HG03097 (cell line): ENCODE data around the gene CREB3L1.

Source experiments
- ATAC-seq: cut with Tn5 transposase; IDR thresholded peaks from one replicate; pipeline ENCODE4 v1.9.1; 2021; ENCODE audit not compliant: unreplicated experiment, low FRiP score

CREB3L1 gene

GRCh38 chr11:46277622-46278386 is at the start of gene CREB3L1:
CREB3L1 (plus strand) TSS chr11:46277662; CDS start chr11:46278112, 450 bp downstream.
- no peak for ATAC-seq

DNA sequence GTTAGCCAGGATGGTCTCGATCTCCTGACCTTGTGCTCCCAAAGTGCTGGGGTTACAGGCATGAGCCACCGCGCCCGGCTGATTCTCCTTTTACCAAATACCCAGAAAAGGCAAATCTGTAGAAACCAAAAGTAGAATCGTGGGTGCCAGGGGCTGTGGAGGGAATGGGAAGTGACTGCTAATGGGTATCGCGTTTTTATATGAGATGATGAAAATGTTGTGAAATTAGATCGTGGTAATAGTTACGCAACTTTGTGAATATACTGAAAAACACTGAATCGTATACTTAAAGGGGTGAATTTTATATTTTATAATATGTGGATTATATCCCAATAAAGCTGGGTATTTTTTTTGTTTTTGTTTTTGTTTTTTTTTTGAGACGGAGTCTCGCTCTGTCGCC is 48.2 kb upstream of the CREB3L1 start:
- ATAC-seq: no peak

DNA sequence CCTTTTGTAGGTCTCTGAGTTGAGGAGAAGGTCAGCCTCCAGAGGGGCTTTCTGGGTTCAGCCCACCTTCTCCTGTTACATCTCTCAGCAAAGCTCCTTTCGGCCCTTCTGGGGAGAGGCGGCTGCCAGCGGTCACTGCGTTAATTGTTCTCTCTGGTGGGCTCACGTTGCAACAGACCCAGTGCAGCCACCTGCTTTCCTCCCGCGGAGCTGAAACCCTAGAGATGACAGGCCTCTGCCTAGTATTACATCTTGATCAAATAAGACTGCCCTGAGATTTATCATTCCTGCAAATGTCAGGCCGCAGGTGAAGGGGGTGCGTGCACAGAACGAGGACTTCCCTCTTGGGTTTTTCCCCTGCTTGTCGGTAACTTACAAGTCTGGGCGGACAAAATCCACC is 43.2 kb upstream of the CREB3L1 start:
- no peak for ATAC-seq

DNA sequence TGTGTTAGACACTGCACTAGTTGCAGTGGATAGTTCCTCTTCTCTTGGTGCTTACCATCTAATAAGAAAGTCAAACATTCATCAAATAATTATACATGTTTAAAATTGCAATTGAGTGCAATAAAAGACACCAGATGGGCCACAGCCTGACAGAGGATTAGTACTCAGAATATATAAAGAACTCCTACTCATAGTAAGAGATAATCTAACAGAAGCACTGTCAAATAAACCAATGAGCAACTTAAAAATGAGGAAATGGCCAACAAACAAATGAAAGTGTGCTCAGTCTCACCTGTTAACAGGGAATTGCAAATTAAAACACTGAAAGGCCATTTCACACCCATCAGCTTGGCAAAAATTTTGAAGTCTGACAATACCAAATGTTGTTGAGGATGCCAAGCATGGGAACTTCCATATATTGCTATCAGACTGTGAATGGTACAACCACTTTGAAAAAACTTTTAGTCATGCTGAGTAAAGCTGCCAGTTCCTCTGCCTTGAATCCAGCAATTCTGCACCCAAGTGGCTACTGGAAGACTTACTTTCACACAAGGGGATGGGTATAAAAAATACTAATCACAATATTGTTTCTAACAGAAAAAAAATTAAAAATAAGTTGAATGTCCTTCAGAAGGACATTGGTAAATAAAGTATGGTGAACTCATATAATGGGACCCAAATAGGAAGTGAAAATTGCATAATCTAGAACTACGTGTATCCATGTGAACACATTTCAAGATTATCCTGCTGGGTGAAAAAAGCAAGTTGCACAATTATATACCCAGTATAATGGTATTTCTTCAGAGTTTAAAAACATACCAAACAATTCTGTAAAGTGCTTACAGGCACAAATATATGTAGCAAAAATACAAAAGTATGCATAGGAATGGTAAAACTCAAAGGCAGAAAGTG is 41.4 kb upstream of the CREB3L1 start:
- ATAC-seq: no peak

DNA sequence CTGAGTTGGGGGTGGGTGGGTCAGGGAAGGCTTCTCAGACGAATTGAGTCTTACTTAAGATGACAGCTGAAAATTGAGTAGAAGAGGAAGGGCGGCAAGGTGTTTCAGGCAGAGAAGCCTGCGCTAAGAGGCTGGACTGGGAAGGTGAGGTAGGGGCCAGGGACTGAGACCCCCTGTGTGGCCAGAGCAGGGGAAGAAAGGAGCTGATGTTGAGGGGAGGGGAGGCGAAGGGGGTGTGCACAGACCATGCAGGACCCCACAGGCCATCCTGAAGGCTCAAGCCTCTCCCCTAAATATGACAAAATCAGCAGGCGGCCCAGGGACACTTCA is 40.6 kb upstream of the CREB3L1 start:
- ATAC-seq: no peak

- no peak for ATAC-seq
Observed at GRCh38 chr11:46237248-46238077, 40.0 kb upstream of the CREB3L1 start.

- ATAC-seq: no peak
Observed at GRCh38 chr11:46238078-46238966, 39.1 kb upstream of the CREB3L1 start.

DNA sequence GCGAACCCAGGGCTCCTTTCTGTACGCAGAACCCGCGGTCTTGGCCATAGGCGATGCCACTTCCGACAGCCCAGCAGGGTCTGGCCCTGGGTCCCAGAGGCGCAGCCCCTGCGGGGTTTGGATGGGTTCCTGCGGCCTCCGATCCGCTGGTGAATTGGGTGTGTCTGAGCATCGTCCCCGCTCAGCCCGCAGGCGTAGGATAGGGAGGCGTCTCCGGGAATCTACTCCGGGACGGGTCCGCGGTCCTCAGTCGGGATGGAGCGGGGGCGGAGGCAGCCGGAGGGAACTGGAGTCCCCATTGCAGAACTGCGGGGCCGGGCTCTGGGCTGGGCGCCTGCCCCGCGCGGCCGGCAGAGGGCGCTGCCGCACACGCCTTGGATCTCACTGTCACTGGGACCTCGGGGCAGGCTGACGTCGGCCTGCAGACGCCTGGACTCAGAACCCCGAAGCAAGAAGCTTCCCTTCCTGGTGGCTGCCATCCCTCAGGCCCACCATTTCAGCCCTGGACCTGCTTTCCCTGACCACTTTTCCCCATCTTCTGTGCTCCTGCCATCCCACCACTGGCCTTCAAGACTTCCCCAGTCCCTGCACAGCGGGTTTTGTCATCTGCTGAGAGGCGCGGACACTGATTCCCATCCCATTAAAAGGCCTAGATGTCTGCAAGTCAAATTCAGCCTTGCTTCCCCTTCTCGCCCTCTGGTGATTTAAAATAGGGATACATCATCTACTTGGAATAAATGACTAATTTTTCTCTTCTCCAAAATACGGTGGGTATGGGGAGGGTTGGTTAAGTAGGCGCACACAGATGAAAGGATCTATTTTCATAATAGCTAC is 38.3 kb upstream of the CREB3L1 start:
- peak; percentile 63 for ATAC-seq

DNA sequence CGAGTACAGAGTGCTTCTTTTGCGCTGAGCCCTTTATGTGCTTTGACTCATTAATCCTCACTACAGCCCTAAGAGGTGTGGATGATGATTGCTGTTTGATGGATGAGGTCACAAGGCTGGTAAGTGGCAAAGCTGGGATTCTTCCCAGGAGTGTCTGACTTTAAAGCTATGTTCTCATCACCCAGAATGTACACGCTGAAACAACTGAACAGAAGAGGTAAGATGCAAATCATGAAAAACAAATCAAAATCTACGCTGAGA is 37.7 kb upstream of the CREB3L1 start:
- ATAC-seq: no peak

- ATAC-seq: no peak
Observed at GRCh38 chr11:46240371-46240770, 37.1 kb upstream of the CREB3L1 start.

GRCh38 chr11:46240861-46241260 is 36.6 kb upstream of the CREB3L1 start:
- ATAC-seq: no peak

DNA sequence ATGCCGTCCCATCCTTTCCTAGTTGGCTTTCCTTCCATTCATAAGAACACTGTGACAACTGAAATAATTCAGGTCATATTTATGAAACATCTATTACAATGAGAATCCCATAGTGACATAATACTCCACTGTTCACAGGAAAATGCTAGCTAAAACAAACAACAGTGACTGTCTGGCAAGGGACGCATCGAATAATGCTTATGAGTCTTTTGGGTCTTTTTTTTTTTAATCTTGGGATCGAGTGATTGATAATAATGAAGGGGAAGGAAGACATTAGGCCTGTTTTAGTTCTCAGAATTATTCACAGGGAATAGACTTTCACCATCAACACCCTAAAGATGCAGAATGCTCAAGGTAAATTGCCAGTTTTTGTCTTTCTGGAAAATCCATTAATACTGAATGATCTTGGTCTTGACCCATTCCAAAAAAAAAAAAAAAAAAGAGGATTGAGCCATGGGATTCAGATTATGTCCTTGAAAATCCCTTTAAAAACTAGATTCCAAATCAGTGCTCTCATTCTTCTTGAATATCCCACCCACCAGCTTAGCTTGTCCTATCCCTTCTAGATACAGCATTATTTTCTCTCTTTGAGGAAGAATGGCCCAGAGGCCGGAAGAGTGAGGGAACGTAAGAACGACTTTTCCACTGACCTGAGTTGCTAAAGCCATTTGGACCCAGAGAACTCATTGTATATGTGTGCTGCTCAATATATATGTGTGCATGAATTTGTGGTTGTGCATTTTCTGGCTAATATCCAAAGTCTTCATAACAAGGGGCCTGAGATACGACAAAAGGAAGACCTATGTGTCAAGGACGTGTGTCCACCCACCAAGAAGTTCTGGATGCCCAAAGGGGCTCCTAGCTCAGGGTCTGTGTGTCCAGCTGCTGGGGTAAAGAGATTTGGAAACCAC is 35.2 kb upstream of the CREB3L1 start:
- no peak for ATAC-seq

- peak; percentile 64 for ATAC-seq
Observed at GRCh38 chr11:46242952-46243795, 34.3 kb upstream of the CREB3L1 start.

GRCh38 chr11:46243796-46244109 is 33.7 kb upstream of the CREB3L1 start:
- ATAC-seq: no peak

- ATAC-seq: no peak
Observed at GRCh38 chr11:46246521-46246920, 30.9 kb upstream of the CREB3L1 start.

DNA sequence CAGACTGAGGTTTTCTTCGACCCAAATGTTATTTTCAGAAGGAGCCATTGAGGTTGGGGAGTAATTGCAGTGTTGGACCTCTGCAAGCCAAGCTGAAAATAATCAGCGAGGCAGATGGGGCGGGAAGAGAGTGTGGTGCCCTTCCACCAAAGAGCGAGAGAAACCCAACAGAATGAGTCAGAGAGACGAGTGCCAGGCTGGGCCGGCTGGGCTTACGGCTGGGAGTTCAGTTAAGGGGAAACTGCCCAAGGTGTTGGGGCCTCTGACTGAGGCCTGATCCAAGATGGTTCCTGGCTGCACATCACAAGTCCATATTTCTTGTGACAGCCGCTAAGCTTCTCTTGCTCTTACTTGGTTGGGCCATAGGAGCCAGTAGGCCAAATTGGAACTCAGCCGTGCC is 30.4 kb upstream of the CREB3L1 start:
- no peak for ATAC-seq

DNA sequence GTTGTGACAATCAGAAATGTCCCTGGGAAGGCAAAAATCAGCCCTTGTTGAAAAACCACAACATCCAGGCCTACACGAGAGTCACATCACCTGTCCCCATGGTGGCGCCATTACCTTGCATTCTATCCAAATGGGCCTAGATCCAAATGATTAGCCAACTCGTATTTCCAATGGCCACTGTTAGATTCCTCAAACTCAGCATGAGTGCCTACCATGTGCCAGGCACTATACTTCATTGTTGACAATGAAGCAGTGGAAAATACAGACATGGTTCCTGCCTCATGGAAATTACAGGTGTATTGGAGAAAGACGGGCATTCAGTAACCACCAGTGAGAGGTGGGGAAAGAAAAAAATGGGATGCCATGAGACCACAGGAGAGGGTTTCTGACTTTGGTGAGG is 29.8 kb upstream of the CREB3L1 start:
- no peak for ATAC-seq
